CD4-positive, alpha-beta T cell treated with Interferon gamma for 1 hour (primary cell): ENCODE data around the gene PIK3R1.
A peak's percentile ranks its signal among the peaks of the same experiment; 100 is the strongest.

Source experiments
- DNase-seq: peaks from one replicate; pipeline ENCODE4 v3.0.0-alpha.2; 2020

Gene PIK3R1

GRCh38 chr5:68274847-68275651 lies 59.5 kb downstream of the PIK3R1 start:
- DNase-seq = no peak

GRCh38 chr5:68276740-68277139 lies 61.2 kb downstream of the PIK3R1 start:
- DNase-seq = no peak

DNA sequence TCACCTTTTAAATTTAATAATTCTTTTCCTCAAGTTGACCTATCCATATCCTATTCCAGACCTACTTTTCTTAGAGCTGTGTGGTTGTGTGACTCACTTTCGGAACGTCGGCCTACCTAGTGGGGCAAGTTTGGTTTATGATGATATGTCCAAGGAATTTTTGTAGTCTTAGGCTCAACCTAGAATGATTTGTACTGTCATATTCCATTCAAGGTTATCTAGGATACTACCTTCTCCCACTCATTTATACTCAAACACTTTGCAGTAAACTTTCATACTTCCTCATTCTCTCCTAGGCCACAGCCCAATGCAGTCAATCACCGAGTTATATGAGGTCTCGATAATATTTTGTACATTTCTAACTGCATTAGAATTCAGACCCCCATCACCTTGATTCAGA lies 61.9 kb downstream of the PIK3R1 start:
- no peak for DNase-seq

DNA sequence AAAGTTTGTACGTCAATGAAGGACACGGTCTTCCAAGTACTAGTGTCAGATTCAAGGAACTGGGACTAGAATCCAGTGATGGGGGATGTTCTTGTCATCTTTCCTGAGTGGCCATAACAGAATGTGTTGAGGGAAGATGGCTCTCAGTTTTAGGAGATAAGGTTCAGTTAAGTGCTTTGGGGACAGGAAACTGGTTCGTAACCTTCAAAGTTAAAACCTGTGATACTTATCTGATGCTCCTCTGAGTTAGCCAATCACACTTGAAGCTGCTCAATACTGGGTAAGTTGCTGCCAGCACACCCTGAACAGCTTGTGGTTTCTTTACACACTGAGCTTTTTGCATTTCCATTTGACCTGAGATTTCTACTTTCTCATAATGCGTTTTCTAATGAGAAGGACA lies 64.4 kb downstream of the PIK3R1 start:
- peak; percentile 51 for DNase-seq

DNA sequence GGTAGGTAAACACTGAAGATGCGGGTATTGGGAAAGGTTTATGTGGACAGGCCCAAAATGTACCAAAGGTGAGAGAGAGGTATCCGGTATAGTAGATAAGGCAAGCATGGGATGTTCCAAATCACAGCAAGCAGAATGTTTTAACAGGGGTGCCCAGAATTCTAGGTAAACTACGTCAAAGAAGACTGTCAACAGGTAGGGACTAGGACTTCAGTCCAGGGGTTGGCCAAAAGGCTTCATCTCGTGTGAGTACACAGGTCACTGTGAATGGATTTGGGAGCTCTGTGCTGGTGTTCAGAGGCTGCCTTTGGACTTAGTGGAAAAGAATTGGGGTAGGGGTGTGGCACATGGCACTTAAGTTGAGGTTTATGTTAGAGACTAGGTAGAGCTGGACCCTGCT lies 66.4 kb downstream of the PIK3R1 start:
- DNase-seq = no peak

DNA sequence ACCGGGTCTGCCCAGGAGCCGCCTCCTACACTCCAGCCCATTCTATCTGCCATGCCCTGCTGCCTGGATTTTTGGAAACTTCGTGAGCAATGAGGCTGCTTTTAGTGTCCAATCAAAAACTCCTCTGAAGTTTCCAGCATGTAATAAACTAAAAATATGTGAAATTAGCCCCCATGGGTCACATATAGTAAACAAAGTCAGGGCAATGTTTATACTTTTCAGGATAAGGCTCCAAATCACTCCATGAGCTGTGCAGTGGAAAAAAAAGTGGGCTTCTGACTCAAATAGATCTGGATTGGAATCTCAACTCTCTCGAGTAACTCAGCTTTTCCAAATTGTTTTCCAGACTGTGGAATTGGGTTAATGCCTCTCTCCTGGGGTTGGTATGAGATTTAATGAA lies 68.2 kb downstream of the PIK3R1 start:
- no peak for DNase-seq

DNA sequence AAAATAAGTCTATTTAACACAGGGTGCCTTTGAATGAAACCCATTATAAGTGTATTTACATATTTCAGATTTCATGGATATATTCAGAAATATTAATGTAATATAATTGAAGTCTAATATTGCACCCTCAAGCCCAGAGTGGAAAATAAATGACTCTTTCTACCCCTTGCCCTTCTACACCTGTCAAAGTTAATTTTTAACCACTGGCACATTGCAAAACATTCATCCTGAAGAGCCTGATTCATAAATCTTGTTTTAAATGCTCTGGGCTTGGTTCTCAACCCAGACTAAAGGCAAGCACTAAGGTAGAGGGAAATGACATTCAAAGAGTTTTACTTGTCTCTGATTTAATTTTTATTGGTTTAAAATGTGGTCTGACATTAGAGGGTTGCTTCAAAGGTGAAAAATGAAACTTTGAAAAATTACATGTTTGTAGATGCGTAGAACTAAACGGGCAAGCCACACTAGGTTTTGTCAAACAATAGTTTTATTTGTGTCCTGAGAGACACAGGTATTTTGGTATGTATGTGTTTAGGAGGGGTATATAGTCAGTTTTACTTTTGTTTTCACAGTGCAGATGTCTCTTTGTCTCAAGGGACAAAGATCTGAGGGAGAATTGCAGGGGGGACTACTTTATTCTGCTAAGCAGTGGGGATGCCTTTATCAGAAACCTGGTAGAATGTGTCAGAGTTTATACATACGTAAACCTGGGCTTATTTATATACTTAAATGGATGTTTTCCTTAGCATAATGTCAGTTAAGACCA lies 69.7 kb downstream of the PIK3R1 start:
- DNase-seq = no peak

DNA sequence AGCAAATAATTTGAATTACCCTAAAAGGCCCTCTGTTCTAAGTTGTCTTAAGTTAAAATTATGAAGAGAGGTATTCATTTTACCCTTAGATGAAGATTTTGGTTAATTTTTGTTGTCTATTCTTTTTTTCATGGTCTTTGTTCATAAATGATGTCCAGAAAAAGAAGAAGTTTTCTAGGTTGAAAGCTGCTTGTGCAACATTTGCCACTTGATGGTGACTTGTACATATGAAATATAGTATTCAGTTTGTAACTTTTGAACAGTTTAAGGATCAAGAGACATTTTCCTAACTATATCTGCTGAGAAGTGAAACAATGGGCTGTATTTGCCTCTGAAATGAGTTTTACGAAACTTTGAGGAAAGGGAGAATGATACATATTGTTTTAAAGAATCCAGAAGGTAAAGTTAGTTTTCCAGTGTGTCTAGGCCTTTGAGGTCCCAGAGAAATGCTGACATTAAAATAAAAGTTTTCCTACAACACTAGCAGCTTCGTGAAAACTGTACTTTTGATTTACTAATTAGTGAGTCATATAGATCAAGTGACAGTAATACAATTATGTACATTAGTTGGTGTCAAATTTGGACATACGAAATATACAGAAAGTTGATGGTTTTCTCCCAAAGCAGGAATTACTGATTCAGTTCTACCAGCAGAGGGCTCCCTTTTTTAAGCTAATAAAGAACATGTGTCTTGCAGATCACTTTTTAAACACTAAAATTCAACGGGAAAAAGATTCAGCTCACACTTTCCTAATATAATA lies 70.5 kb downstream of the PIK3R1 start:
- DNase-seq = no peak

- no peak for DNase-seq
These were observed 71.0 kb downstream of the PIK3R1 start for GRCh38 chr5:68286612-68286912.

DNA sequence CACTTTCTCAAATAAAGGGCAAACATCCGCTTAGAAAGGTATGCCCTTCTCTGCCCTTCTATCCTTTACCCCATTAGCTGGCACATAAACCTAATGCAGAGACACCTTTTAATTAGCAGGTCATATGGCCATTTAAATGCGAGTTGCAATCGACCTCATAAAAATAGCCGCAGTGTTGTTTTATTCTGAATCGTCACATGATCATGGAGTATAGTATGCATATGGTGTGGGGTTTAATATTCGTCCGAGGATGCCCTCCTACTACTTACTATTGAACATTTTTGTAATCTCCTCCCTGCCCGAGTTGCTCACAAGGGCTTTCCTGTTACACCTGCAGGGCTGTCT lies 72.0 kb downstream of the PIK3R1 start:
- no peak for DNase-seq

GRCh38 chr5:68287976-68288706 lies 72.6 kb downstream of the PIK3R1 start:
- DNase-seq = peak; percentile 32

GRCh38 chr5:68288707-68289134 lies 73.2 kb downstream of the PIK3R1 start:
- DNase-seq = no peak

GRCh38 chr5:68289498-68289897 lies 73.9 kb downstream of the PIK3R1 start:
- no peak for DNase-seq

- DNase-seq = no peak
These were observed 74.7 kb downstream of the PIK3R1 start for GRCh38 chr5:68290260-68290674.

- no peak for DNase-seq
These were observed 75.3 kb downstream of the PIK3R1 start for GRCh38 chr5:68290847-68291246.

GRCh38 chr5:68292316-68292715 lies 76.8 kb downstream of the PIK3R1 start:
- no peak for DNase-seq

DNA sequence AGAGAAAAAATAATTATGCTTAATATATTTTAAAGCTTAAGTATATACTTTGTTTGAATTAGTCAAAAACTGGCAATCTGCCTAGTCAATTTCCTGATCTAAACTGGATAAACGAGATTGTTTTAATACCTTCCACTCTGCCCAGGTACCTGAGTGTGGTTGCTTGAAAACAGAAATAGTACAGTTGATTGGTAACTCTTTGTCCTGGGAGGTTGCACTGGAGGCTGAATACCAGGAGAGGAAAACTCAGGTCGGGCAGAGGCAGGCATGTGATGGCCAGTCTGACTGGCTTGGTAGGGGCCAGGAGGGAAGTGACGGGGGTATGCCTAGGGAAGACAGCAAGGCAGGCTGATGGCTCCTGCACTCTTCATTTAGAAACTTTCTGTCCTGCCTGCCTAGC lies 80.2 kb downstream of the PIK3R1 start:
- no peak for DNase-seq

DNA sequence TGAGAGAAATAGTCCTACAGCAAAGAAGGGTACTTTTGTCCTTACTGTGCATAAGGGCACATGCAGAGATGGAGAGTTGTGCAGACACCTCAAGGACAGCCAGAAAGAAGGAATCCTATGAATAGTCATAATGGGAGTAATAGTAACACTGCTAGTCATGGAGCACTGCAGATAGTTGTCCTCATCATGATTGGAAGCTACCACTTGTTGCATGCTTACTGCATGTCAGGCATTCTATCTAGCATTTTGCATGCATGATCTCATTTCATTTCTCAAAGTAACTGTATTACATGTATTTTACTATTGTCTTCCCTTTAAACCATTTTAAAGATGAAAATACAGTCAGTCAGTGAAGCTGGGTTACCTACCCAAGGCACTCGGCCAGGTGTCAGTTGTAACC lies 81.3 kb downstream of the PIK3R1 start:
- DNase-seq = no peak

- no peak for DNase-seq
These were observed 82.1 kb downstream of the PIK3R1 start for GRCh38 chr5:68297656-68298055.

- DNase-seq = no peak
These were observed 82.9 kb downstream of the PIK3R1 start for GRCh38 chr5:68298479-68298878.

DNA sequence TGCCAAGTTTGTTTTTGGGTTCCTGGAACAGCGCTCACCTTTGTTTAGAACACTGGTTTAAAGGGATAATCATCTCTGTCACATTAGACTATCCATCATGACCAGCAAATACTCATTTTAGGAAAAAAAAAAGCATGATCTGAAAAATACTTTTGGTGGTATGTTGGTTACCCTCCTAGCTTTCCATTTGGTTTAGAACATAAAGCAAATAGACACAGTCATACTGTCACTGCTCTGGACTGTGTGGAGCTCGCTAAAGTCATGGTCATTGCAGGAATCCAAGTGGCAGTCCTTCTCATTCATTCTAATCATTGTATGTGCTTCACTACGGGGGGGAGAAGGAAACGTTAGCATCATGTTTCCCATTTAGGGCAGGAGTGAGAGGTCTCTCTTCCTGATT lies 83.5 kb downstream of the PIK3R1 start:
- DNase-seq = no peak

GRCh38 chr5:68299575-68299974 lies 84.0 kb downstream of the PIK3R1 start:
- no peak for DNase-seq

GRCh38 chr5:68303038-68303738 lies 87.6 kb downstream of the PIK3R1 start:
- no peak for DNase-seq
